HepG2 (cell line): Measurements from ENCODE around the gene RPS6KA2. TPM values are rescaled to one million over a fixed set of nuclear protein-coding genes. Genes with fewer than 3 reads are reported as not detected.

Source experiments
- ARNT ChIP-seq: fragments of 450-650 bp; IDR thresholded peaks from 2 replicates; pipeline ENCODE4 v1.6.1; 2017
- CEBPB ChIP-seq: IDR thresholded peaks from 2 replicates; pipeline ENCODE4 v1.6.1; 2011; ENCODE audit warnings: low read depth, low read length, improper control_type of control experiment, borderline replicate concordance
- EHMT2 ChIP-seq: fragments of 200-600 bp; sonication (generic); IDR thresholded peaks from 2 replicates; pipeline ENCODE4 v1.7.0; 2017; ENCODE audit warnings: antibody characterized with exemption, low read depth, low read length, borderline replicate concordance
- FOXK1 ChIP-seq: sonication (generic); formaldehyde crosslinking; IDR thresholded peaks from 2 replicates; pipeline ENCODE4 v1.4.0; 2020; ENCODE audit warnings: low read depth, missing genetic modification reagents, borderline replicate concordance
- HNF4A ChIP-seq: sonication (generic); formaldehyde crosslinking; IDR thresholded peaks from 2 replicates; pipeline ENCODE4 v1.4.0; 2020; ENCODE audit warnings: missing genetic modification reagents
- PCBP2 ChIP-seq: fragments of 200-400 bp; formaldehyde crosslinking; optimal IDR thresholded peaks from 2 replicates; pipeline ENCODE3; 2018; ENCODE audit warnings: low read length, low read depth; ENCODE audit not compliant: poor library complexity, severe bottlenecking
- REPIN1 ChIP-seq: sonication (generic); formaldehyde crosslinking; IDR thresholded peaks from 2 replicates; pipeline ENCODE4 v1.8.0; 2022; ENCODE audit warnings: missing genetic modification reagents, low read depth, mild to moderate bottlenecking, borderline replicate concordance
- SETDB1 ChIP-seq: sonication (generic); formaldehyde crosslinking; IDR thresholded peaks from 2 replicates; pipeline ENCODE4 v1.5.1; 2020; ENCODE audit warnings: missing genetic modification reagents, mild to moderate bottlenecking, borderline replicate concordance
- SNRNP70 ChIP-seq: fragments of 200-400 bp; formaldehyde crosslinking; IDR thresholded peaks from 2 replicates; pipeline ENCODE4 v1.6.1; 2017; ENCODE audit warnings: mild to moderate bottlenecking, low read depth, low read length, moderate library complexity
- ZBTB38 ChIP-seq: sonication (generic); formaldehyde crosslinking; IDR thresholded peaks from 2 replicates; pipeline ENCODE4 v1.5.1; 2020; ENCODE audit warnings: mild to moderate bottlenecking, missing genetic modification reagents
- ZBTB42 ChIP-seq: sonication (generic); formaldehyde crosslinking; IDR thresholded peaks from 2 replicates; pipeline ENCODE4 v1.5.0; 2020; ENCODE audit warnings: mild to moderate bottlenecking, missing genetic modification reagents
- ZNF160 ChIP-seq: sonication (generic); formaldehyde crosslinking; IDR thresholded peaks from 2 replicates; pipeline ENCODE4 v1.8.0; 2022; ENCODE audit warnings: mild to moderate bottlenecking, inconsistent platforms, missing genetic modification reagents
- ZNF225 ChIP-seq: sonication (generic); formaldehyde crosslinking; IDR thresholded peaks from 2 replicates; pipeline ENCODE4 v1.4.0; 2020; ENCODE audit warnings: mild to moderate bottlenecking, missing genetic modification reagents
- ZNF44 ChIP-seq: sonication (generic); formaldehyde crosslinking; IDR thresholded peaks from 2 replicates; pipeline ENCODE4 v1.5.1; 2020; ENCODE audit warnings: mild to moderate bottlenecking, missing genetic modification reagents
- ZNF546 ChIP-seq: sonication (generic); formaldehyde crosslinking; conservative IDR thresholded peaks from 2 replicates; pipeline ENCODE4 v1.8.1; 2023; ENCODE audit warnings: mild to moderate bottlenecking, missing genetic modification reagents
- ZNF607 ChIP-seq: sonication (generic); formaldehyde crosslinking; IDR thresholded peaks from 2 replicates; pipeline ENCODE4 v1.5.1; 2020; ENCODE audit warnings: missing genetic modification reagents, mild to moderate bottlenecking, borderline replicate concordance
- ZNF619 ChIP-seq: sonication (generic); formaldehyde crosslinking; IDR thresholded peaks from 2 replicates; pipeline ENCODE4 v1.4.0; 2020; ENCODE audit warnings: mild to moderate bottlenecking, missing genetic modification reagents
- ZNF768 ChIP-seq: sonication (generic); formaldehyde crosslinking; IDR thresholded peaks from 2 replicates; pipeline ENCODE4 v1.4.0; 2020; ENCODE audit warnings: missing genetic modification reagents
- polyA plus RNA-seq, 8 experiments: library from polyadenylated mRNA; depleted of rRNA in 3 of 8; stranded (reverse) in 7 of 8; unstranded in 1 of 8; fragments of >200 nt; fragmentation: Illumina TruSeq in 4 of 8; extraction: Trizol in 4 of 8; gene quantifications; 2 replicates each; pipeline versions ENCODE4 v1.2.1 to v1.2.3, GENCODE V29; 2011 to 2016; ENCODE audit warnings: low read depth in 4 of 8, missing spikeins in 1 of 8, mixed read lengths in 1 of 8; ENCODE audit not compliant: insufficient read depth in 1 of 8
- total RNA-seq, 5 experiments: library from RNA; depleted of rRNA; stranded (reverse); fragments of >200 nt; fragmentation: Illumina TruSeq; extraction: Trizol; gene quantifications; 2 replicates each; pipeline ENCODE4 v1.2.3, GENCODE V29; 2016; ENCODE audit warnings: low read depth in 1 of 5
- TF ChIP-seq, protein P1 (sequence below): sonication (generic); formaldehyde crosslinking; IDR thresholded peaks from 2 replicates; pipeline ENCODE4 v1.5.1; 2020; ENCODE audit warnings: missing genetic modification reagents, mild to moderate bottlenecking, borderline replicate concordance
- TF ChIP-seq, protein P2 (sequence below): sonication (generic); formaldehyde crosslinking; IDR thresholded peaks from 2 replicates; pipeline ENCODE4 v1.8.1; 2022; ENCODE audit warnings: low read depth, mild to moderate bottlenecking, missing genetic modification reagents
- TF ChIP-seq, protein P3 (sequence below): sonication (generic); formaldehyde crosslinking; IDR thresholded peaks from 2 replicates; pipeline ENCODE4 v1.4.0; 2020; ENCODE audit warnings: mild to moderate bottlenecking, missing genetic modification reagents
- TF ChIP-seq, protein P4 (sequence below): sonication (generic); formaldehyde crosslinking; IDR thresholded peaks from 2 replicates; pipeline ENCODE4 v1.4.0; 2020; ENCODE audit warnings: missing genetic modification reagents

The RPS6KA2 gene
- total and polyA plus RNA-seq, 2 of the 13 experiments (the other 11 are each of a cell fraction or from before 2014, with no cell fraction given) = 0.22 to 0.38 TPM

DNA sequence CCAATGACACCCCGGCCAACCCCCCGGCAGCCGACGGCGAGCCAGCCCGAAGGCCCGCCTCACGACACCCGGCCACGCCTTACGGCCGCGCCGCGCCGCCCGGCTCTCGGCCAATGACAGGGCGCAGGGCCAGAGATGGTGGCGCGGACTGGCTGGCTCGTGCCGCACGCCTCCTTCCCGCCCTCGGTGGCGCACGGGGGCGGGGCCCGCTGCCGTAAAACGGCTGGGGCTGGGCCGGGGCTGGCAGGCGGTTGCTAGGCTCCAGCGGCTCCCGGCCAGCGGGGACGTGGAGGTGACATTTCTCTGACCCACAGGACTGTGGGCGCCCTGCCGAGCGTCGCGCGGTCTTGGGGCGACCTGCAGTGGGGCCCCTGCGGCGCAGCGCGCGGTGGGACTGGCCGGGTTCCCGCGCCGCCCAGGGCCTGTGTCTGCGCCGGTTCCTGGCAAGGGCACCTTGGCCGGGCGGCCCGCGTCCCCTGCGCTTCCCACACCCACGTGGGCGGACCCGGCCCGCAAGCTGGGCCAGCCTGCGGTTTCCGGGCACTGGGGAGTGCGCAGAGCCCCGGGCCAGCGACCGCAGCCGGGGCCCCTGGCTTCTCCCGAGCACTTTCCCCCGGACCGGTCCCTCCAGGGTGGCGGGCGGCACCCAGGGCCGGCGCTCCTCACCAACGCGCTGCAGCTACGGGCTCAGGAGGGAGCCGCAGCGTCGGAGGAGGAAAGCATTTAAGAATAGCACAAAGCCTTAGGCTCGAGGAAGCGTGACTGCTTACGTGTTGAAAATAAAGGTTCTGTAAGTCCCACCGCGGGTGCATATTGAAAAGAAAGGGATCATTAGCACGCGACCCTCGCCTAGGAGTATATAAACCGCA is 243.9 kb downstream of the RPS6KA2 start, which contains the start of gene MPC1 (continued):
- TF ChIP-seq, protein P1, sequence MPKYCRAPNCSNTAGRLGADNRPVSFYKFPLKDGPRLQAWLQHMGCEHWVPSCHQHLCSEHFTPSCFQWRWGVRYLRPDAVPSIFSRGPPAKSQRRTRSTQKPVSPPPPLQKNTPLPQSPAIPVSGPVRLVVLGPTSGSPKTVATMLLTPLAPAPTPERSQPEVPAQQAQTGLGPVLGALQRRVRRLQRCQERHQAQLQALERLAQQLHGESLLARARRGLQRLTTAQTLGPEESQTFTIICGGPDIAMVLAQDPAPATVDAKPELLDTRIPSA (CRISPR knock-in tag) = no peak
- TF ChIP-seq ZNF607 (CRISPR knock-in tag) (peak; percentile 60), ZBTB38 (CRISPR knock-in tag) (peak; percentile 92), SNRNP70 (no peak), ZNF44 (peak; percentile 52; the same call in 1 of the 2 replicates), SETDB1 (CRISPR knock-in tag) (no peak), ZBTB42 (CRISPR knock-in tag) (no peak), ARNT (no peak), PCBP2 (no peak), CEBPB (no peak), ZNF225 (CRISPR knock-in tag) (peak; percentile 50; the same call in 1 of the 2 replicates), ZNF619 (peak; percentile 71; the same call in 1 of the 2 replicates), ZNF546 (CRISPR knock-in tag) (no peak; the same call in 1 of the 2 replicates), ZNF160 (CRISPR knock-in tag) (peak; percentile 69), ZNF768 (CRISPR knock-in tag) (peak; percentile 65; the same call in 1 of the 2 replicates), HNF4A (no peak), REPIN1 (CRISPR knock-in tag) (peak; percentile 90), EHMT2 (no peak), FOXK1 (CRISPR knock-in tag) (peak; percentile 44; the same call in 1 of the 2 replicates)
- TF ChIP-seq, protein P2, sequence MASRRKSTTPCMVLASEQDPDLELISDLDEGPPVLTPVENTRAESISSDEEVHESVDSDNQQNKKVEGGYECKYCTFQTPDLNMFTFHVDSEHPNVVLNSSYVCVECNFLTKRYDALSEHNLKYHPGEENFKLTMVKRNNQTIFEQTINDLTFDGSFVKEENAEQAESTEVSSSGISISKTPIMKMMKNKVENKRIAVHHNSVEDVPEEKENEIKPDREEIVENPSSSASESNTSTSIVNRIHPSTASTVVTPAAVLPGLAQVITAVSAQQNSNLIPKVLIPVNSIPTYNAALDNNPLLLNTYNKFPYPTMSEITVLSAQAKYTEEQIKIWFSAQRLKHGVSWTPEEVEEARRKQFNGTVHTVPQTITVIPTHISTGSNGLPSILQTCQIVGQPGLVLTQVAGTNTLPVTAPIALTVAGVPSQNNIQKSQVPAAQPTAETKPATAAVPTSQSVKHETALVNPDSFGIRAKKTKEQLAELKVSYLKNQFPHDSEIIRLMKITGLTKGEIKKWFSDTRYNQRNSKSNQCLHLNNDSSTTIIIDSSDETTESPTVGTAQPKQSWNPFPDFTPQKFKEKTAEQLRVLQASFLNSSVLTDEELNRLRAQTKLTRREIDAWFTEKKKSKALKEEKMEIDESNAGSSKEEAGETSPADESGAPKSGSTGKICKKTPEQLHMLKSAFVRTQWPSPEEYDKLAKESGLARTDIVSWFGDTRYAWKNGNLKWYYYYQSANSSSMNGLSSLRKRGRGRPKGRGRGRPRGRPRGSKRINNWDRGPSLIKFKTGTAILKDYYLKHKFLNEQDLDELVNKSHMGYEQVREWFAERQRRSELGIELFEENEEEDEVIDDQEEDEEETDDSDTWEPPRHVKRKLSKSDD (CRISPR knock-in tag) = peak; percentile 96
- TF ChIP-seq, protein P3, sequence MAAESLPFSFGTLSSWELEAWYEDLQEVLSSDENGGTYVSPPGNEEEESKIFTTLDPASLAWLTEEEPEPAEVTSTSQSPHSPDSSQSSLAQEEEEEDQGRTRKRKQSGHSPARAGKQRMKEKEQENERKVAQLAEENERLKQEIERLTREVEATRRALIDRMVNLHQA (CRISPR knock-in tag) = no peak
- TF ChIP-seq, protein P4, sequence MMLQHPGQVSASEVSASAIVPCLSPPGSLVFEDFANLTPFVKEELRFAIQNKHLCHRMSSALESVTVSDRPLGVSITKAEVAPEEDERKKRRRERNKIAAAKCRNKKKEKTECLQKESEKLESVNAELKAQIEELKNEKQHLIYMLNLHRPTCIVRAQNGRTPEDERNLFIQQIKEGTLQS (CRISPR knock-in tag) = no peak
